Activated CD8-positive, alpha-beta memory T cell treated with anti-CD3 and anti-CD28 coated beads, Interleukin-2, amount 50 U/mL, for 1 hour (primary cell): ENCODE data around the gene ANKS1A.
"Not testable (repeated sequence)": the region's sequence is repeated elsewhere in the genome, so short reads cannot be mapped to it uniquely, and the experiment has no call there.

Source experiments
- DNase-seq: peaks from one replicate; pipeline ENCODE4 v3.0.0-alpha.2; 2020; ENCODE audit errors: extremely low read depth

ANKS1A gene

DNA sequence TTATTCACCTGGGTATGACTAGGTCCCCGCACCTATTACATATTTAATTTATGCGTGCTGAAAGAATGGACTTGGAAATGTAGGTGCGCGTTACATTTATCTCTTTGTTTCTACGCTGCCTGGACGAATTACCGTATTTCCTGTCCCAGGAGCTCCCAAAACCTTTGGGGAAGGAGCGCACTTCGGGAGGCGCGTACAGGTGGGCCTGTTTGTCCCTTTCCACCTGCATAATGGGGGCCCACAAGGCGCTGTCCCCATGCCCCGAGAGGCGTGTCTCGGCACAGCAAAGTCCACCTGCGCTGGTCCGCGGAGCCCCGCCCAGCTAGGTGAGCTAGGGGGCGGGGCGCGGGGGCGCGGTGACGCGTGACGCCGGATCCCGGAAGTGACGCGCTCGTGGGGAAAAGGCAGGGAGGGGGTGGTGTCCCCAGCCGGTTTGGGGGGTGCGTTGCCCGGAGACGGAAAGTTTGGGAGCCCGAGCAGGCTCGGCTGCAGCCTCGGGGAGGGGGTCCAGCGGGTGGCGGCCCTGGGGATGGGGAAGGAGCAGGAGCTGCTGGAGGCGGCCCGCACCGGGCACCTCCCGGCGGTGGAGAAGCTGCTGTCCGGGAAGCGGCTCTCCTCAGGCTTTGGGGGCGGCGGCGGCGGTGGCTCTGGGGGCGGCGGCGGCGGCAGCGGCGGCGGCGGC lies at the start of gene ANKS1A:
ANKS1A (plus strand) TSS at position 382 of the 682 bp plus-strand sequence; CDS start at position 530, 148 bp downstream.
- peak; percentile 76 for DNase-seq

- no peak for DNase-seq
Measured at GRCh38 chr6:34839666-34840352, 49.2 kb upstream of the ANKS1A start.

GRCh38 chr6:34849066-34849465 lies 40.0 kb upstream of the ANKS1A start:
- not testable (repeated sequence) for DNase-seq

GRCh38 chr6:34851361-34851760 lies 37.7 kb upstream of the ANKS1A start:
- no peak for DNase-seq

DNA sequence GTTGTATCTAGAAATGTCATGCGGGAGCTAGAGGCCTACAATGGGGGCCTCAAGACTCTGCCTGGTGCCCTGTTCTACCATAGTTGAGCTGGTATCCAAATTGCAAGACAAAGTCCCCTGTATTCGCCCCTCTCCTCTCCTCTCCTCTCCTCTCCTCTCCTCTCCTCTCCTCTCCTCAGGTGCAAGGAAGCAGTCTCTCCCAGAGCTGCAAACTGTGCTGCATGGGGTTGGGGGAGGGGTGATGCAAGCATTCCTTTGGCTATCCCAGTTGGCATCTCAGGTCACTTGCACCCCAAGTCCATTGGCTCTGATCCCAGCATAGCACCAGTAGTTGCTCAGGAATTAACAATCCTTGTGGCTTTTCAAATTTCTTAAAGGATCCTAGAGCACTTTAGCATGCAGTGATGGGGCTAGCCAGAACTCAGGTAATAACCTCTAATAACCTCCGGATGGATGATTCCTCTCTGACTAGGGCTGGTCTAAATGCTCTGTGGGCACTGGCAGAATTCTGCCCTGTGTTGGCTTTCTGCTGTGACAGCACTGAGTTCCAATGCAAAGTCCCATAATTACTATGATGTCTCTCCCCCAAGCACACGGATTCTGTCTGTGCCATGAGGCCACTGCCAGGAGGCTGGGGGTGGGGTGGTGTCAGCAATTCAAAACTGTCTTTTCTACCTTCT lies 36.5 kb upstream of the ANKS1A start:
- DNase-seq, result no peak

GRCh38 chr6:34855463-34855862 lies 33.6 kb upstream of the ANKS1A start:
- no peak for DNase-seq

DNA sequence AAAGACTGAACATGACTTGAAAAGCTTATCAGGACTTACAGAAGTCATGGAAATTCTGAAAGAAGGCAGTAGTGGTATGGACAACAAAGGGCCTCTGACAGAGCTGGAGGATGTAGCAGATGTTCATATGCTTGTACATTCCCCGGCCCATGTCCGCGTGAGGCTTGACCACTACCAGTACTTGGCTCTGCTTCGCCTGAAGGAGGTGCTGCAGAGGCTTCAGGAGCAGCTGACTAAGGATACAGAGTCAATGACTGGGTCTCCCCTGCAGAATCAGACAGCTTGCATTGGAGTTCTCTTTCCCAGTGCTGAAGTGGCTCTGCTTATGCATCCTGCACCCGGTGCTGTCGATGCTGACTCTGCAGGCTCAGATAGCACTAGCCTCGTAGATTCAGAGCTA lies 30.4 kb upstream of the ANKS1A start:
- no peak for DNase-seq

DNA sequence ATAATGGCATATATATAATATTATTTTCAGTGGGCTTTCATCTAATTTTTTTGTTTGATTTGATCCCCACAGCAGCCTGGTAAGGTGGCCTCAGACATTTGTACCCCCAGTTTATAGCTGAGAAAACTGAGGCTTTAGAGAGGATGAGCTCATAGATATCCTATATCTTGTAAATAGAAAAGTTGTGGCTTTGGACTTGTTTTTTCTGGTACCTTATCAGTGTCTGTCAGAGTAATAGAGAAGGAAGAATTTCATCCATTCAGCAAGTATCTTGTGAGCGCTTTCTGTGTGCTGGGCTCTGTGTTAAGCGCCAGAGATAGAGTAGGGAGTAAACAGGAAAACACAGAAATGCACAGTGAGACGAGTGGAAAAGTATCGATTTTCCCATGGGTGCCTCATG lies 29.1 kb upstream of the ANKS1A start:
- no peak for DNase-seq

DNA sequence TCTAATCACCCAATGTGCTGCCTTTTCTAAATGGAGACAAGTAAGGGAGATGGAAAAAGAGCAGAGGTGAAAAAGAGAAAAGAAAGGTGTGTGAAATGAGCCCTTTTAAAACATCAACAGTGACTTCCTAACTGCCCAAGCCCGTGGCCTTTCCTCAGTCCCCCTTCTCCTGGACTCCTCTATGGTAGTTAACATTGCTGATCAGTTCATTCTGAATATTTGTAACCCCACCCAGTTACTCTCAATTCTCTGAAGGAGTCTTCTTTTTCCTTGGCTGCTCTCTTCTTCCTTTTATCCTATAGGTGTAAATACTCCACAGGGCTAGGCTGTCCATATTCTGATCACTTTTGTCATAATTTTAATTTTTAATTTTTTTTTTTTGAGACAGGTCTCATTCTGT lies 28.3 kb upstream of the ANKS1A start:
- DNase-seq, result no peak

DNA sequence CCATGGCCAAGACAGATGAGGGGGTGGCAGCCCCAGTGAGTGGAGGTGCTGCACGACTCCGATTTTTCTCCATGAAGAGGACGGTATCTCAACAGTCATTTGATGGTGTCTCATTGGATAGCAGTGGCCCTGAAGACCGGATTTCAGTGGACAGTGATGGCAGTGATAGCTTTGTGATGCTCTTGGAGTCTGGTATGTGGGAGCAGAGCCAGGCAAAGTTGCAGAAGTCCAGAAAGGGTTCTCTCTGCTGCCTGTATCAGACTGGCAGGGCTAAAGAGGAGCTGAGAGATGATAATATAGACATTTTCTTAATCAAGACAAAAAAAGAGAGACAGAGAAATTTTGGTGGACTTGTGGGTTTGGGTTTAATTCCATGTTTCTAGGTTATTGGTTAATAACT lies 25.0 kb upstream of the ANKS1A start:
- DNase-seq, result no peak

DNA sequence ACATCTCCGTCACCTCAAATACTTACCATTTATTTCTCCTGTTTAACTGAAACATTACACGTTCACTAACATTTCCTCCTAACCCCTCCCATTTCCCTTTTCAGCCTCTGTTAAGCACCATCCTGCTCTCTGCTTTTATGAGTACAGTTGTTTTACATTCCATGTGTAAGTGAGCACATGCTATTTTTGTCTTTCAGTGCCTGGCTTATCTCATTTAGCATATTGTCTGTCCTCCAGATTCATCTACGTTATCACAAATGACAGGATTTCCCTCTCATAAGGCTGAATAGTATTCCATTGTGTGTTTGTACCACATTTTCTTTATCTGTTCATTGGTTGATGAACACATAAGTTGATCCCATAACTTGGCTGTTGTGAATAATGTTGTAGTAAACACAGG lies 23.9 kb upstream of the ANKS1A start:
- no peak for DNase-seq

DNA sequence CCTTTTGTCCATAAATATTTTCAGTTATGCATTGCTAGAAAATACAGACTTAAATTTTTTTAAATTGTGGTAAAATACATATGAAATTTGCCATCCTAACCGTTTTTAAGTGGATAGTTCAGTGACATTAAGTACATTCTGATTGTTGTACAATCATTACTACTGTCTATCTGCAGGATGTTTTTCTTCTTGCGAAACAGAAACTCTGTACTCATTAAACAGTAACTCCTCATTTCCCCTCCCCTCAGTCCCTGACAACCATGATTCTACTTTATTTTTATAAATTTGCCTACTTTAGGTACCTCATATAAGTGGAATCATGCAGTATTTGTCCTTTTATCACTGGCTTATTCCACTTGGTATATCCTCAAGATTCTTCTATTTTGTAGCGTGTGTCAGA lies 22.5 kb upstream of the ANKS1A start:
- no peak for DNase-seq

- no peak for DNase-seq
Measured at GRCh38 chr6:34867484-34867883, 21.6 kb upstream of the ANKS1A start.

- no peak for DNase-seq
Measured at GRCh38 chr6:34871853-34872252, 17.2 kb upstream of the ANKS1A start.

DNA sequence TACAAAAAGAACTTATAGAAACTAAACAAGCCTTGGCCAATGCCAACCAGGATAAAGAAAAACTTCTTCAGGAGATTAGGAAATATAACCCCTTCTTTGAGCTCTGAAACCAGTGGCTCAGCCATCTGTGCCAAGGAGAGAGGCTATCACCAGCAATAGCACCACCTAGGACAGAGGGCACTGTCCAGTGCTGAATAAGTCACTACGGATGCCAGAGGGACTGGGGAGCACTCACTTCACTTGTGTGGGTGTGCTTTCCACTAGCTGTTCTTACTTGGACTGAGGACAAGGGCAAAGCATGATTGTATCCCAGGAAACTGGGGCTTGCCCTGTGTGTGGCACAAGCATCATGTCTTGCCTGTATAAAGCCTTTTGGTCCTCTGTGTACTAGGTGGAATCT lies 16.7 kb upstream of the ANKS1A start:
- no peak for DNase-seq

DNA sequence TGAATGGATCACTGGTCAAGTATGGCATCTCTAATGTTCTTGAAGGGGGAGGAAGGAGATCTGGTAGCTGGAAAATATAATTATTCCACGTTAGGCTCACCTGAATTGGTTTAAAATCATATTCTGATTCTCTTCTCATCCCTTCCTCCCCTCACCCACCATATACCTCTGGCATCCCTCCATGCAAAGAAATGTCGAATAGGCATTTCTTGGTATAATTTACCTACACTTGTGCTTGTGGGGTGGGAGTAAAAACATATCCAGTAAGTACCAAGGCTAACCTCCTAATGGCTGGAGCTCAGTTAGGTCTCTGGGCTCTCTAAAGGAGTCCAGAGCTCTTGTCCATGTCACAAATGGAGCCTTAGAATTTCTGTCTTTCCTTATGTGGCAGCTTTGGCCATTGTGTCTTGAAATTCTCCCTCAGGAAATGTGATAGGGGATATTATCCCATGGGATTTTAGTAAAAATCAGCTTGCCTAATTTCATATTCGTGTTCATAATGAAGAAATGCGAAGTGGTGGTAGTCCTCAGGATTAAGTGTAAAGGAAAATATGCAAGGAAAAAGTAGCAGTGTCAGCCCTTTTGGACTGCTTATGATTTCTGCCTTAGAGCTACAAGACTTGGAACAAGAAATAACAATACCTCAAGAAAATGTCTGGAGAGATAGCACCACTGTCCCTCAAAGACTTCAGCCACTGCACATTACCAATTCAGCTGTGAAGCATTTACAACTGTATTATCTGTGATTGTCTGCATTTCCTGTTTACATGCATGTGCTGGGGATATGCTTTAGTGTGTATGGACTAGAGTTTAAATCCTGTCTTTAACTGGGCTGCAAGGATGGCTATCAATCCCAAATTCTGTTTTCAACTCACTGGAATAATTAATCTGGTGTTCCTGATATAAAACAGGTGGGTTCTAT lies 13.5 kb upstream of the ANKS1A start:
- no peak for DNase-seq

- no peak for DNase-seq
Measured at GRCh38 chr6:34876472-34876871, 12.6 kb upstream of the ANKS1A start.

GRCh38 chr6:34877259-34877658 lies 11.8 kb upstream of the ANKS1A start:
- no peak for DNase-seq

GRCh38 chr6:34877869-34878485 lies 11.1 kb upstream of the ANKS1A start:
- no peak for DNase-seq

GRCh38 chr6:34884073-34884472 lies 5.0 kb upstream of the ANKS1A start:
- DNase-seq, result not testable (repeated sequence)

- no peak for DNase-seq
Measured at GRCh38 chr6:34884996-34885395, 4.1 kb upstream of the ANKS1A start.
